Gastrocnemius medialis (tissue), 4 donors: ENCODE measurements around the gene WDHD1. TPM values are rescaled to one million over a fixed set of nuclear protein-coding genes. Genes with fewer than 3 reads are reported as not detected.

Experiments used
- ATAC-seq, 2 donors: fragments of 150-250 bp; one replicate each; pipeline ENCODE4 v1.9.1; 2016
- DNase-seq, 2 donors: peaks; one replicate each; pipeline ENCODE4 v3.0.0-alpha.2; 2019
- H3K27ac ChIP-seq, 4 donors: fragments of 200-600 bp; sonication (generic); 1 replicate in 1 of 4; 2 replicates in 3 of 4; pipeline ENCODE4 v1.5.1; 2016 to 2018; ENCODE audit warnings: mild to moderate bottlenecking in 2 of 4, moderate library complexity in 1 of 4
- H3K27me3 ChIP-seq, 3 donors: fragments of 200-600 bp; sonication (generic) in 2 of 3; 1 replicate in 1 of 3; 2 replicates in 2 of 3; pipeline versions ENCODE4 v1.5.1 to v1.6.0; 2016 to 2019; ENCODE audit warnings: mild to moderate bottlenecking in 1 of 3, moderate library complexity in 1 of 3
- H3K36me3 ChIP-seq, 2 donors: fragments of 200-600 bp; sonication (generic) in 1 of 2; one replicate each; pipeline ENCODE4 v1.5.1; 2017 to 2018
- H3K4me1 ChIP-seq, 2 donors: fragments of 200-600 bp; sonication (generic) in 1 of 2; one replicate each; pipeline ENCODE4 v1.5.1; 2016 to 2017; ENCODE audit warnings: mild to moderate bottlenecking in 2 of 2
- H3K4me3 ChIP-seq, 4 donors: fragments of 200-600 bp; sonication (generic) in 3 of 4; 1 replicate in 1 of 4; 2 replicates in 3 of 4; pipeline ENCODE4 v1.5.1; 2016 to 2019; ENCODE audit warnings: mild to moderate bottlenecking in 2 of 4
- H3K9me3 ChIP-seq, 3 donors: fragments of 200-600 bp; sonication (generic) in 2 of 3; 1 replicate in 1 of 3; 2 replicates in 2 of 3; pipeline ENCODE4 v1.5.1; 2016 to 2019
- POLR2A ChIP-seq, 2 donors: fragments of 450-650 bp; IDR thresholded peaks; one replicate each; pipeline ENCODE4 v1.6.1; 2017; ENCODE audit warnings: antibody characterized with exemption in 2 of 2, mild to moderate bottlenecking in 2 of 2, moderate library complexity in 2 of 2
- in situ Hi-C, 4 donors: fragments of 200-750 bp; cut with MboI; loops; one replicate each; pipeline versions ENCODE4 v1.15.0 to v1.8.0; 2017; ENCODE audit warnings: low sequenced_read_pairs in 4 of 4
- intact Hi-C: fragments of 100-400 bp; cut with DNase I; formaldehyde crosslinking; loops from one replicate; pipeline ENCODE4 v1.15.1; 2023; ENCODE audit warnings: low total_unique reads
- total RNA-seq, 4 donors: library from RNA; depleted of rRNA; stranded (reverse); fragments of >200 nt; gene quantifications; one replicate each; pipeline versions ENCODE4 v1.1.0 to v1.2.3, GENCODE V29; 2016
- TF ChIP-seq, protein P1 (sequence below), 5 experiments: fragments of 450-650 bp in 3 of 5; fragments of 200-600 bp in 2 of 5; sonication (generic) in 2 of 5; IDR thresholded peaks in 4 of 5; conservative IDR thresholded peaks in 1 of 5; 1 replicate in 4 of 5; 2 replicates in 1 of 5; pipeline ENCODE4 v1.5.1; 2016 to 2019; ENCODE audit warnings: antibody characterized with exemption in 5 of 5, mild to moderate bottlenecking in 3 of 5, moderate library complexity in 3 of 5

The WDHD1 gene
- total RNA-seq, 4 donors from 2014 or later, result 0.72 to 1.2 (median 1.0) TPM

DNA sequence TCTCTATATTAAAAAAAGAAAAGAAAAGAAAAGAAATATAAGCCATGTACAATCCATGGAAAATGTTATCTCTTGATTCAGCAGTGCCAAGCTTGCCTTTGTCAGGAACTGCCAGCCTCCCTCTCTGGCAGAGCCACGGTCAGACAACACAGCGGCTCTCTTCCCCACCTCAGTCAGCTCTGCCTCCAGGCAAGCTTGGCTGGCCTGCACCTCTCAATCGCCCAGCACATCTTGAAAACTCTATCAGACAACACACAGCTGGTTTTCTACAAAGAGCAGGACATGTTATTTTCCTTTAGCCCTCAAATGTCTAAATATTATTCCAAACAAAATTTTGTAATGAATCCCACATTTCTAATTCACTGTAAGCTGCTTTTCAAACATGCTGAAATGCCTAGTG, 104.3 kb downstream of the WDHD1 start:
- no peaks in the 10 kb centered on the region for H3K36me3 ChIP-seq
- H3K27me3 ChIP-seq, result no peaks in the 10 kb centered on the region
- H3K9me3 ChIP-seq, result no peaks in the 10 kb centered on the region
- no peaks in the 10 kb centered on the region for H3K4me1 ChIP-seq
- ATAC-seq (no peak), DNase-seq (no peak)
- TF ChIP-seq, protein P1, sequence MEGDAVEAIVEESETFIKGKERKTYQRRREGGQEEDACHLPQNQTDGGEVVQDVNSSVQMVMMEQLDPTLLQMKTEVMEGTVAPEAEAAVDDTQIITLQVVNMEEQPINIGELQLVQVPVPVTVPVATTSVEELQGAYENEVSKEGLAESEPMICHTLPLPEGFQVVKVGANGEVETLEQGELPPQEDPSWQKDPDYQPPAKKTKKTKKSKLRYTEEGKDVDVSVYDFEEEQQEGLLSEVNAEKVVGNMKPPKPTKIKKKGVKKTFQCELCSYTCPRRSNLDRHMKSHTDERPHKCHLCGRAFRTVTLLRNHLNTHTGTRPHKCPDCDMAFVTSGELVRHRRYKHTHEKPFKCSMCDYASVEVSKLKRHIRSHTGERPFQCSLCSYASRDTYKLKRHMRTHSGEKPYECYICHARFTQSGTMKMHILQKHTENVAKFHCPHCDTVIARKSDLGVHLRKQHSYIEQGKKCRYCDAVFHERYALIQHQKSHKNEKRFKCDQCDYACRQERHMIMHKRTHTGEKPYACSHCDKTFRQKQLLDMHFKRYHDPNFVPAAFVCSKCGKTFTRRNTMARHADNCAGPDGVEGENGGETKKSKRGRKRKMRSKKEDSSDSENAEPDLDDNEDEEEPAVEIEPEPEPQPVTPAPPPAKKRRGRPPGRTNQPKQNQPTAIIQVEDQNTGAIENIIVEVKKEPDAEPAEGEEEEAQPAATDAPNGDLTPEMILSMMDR (IDR thresholded peaks at IDR 0.05 in 4 of 5, conservative IDR thresholded peaks at IDR 0.05 in 1 of 5), result no peak
- no peak for TF ChIP-seq POLR2A (IDR thresholded peaks at IDR 0.05)
- in situ Hi-C loops, result no loop called here
- no peak overlapping the region for H3K27ac ChIP-seq
- no peak overlapping the region for H3K4me3 ChIP-seq
- intact Hi-C loops, result no loop called here

DNA sequence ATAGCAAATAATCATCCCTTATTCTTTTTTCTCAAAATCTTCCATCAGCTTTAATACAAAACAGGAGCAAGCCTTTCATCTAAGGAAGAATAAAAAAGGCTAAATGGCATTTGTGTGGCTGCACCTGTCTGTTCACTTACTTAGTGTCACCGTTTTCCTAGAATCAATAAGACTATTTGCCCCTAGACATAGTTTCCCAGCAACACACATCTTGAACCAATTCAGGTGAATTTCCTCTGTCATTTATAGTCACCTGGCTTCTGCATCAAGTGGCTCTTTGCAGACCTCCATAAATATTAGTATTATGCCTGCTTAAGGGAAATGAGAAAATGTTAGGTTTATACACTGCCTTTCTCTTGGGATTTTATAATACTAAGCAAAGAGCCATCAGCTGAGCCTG, 106.8 kb downstream of the WDHD1 start:
- no peak overlapping the region for H3K27ac ChIP-seq
- H3K36me3 ChIP-seq, result no peaks in the 10 kb centered on the region
- H3K4me3 ChIP-seq, result no peak overlapping the region
- TF ChIP-seq, protein P1 (IDR thresholded peaks at IDR 0.05 in 4 of 5, conservative IDR thresholded peaks at IDR 0.05 in 1 of 5), result no peak
- TF ChIP-seq POLR2A (IDR thresholded peaks at IDR 0.05), result no peak
- H3K9me3 ChIP-seq, result no peaks in the 10 kb centered on the region
- in situ Hi-C loops (no loop called here), intact Hi-C loops (no loop called here)
- H3K27me3 ChIP-seq, result no peaks in the 10 kb centered on the region
- H3K4me1 ChIP-seq, result no peaks in the 10 kb centered on the region
- no peak for DNase-seq
- ATAC-seq, result no peak

DNA sequence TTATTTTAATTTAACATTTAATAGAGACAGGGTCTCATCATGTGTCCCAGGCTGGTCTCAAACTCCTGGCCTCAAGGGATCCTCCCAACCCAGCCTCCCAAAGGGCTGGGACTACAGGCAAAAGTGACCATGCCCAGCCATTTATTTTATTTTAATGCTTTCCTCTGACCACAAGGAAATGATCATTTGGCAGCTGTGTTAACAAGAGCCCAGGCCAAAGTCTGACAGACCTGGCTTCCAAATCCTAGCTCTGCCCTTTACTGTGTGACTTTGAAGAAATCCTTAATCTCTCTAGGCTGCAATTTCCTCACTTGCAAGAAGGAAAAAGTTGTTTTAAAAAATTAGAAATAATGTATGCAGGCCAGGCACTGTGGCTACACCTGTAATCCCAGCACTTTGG, 107.6 kb downstream of the WDHD1 start:
- no peak for TF ChIP-seq POLR2A (IDR thresholded peaks at IDR 0.05)
- TF ChIP-seq, protein P1 (IDR thresholded peaks at IDR 0.05 in 4 of 5, conservative IDR thresholded peaks at IDR 0.05 in 1 of 5), result no peak
- Histone ChIP-seq H3K9me3 (no peaks in the 10 kb centered on the region), H3K36me3 (no peaks in the 10 kb centered on the region), H3K27me3 (no peaks in the 10 kb centered on the region), H3K4me3 (no peak overlapping the region), H3K27ac (no peak overlapping the region), H3K4me1 (no peaks in the 10 kb centered on the region)
- in situ Hi-C loops, result no loop called here
- DNase-seq (no peak), ATAC-seq (no peak)
- intact Hi-C loops, result no loop called here

GRCh38 chr14:54918427-54918826, 108.5 kb downstream of the WDHD1 start:
- Histone ChIP-seq H3K4me1 (no peaks in the 10 kb centered on the region), H3K9me3 (no peaks in the 10 kb centered on the region), H3K36me3 (no peaks in the 10 kb centered on the region), H3K27ac (no peak overlapping the region), H3K27me3 (no peaks in the 10 kb centered on the region), H3K4me3 (no peak overlapping the region)
- intact Hi-C loops (no loop called here), in situ Hi-C loops (no loop called here)
- ATAC-seq (no peak), DNase-seq (no peak)
- TF ChIP-seq, protein P1 (IDR thresholded peaks at IDR 0.05 in 4 of 5, conservative IDR thresholded peaks at IDR 0.05 in 1 of 5), result no peak
- no peak for TF ChIP-seq POLR2A (IDR thresholded peaks at IDR 0.05)

- ATAC-seq, result no peak
- Histone ChIP-seq H3K4me3 (no peak overlapping the region), H3K9me3 (no peaks in the 10 kb centered on the region), H3K36me3 (no peaks in the 10 kb centered on the region), H3K27me3 (no peaks in the 10 kb centered on the region), H3K4me1 (no peaks in the 10 kb centered on the region), H3K27ac (no peak overlapping the region)
- intact Hi-C loops, result no loop called here
- in situ Hi-C loops, result no loop called here
- DNase-seq, result no peak
- TF ChIP-seq, protein P1 (IDR thresholded peaks at IDR 0.05 in 4 of 5, conservative IDR thresholded peaks at IDR 0.05 in 1 of 5), result no peak
- TF ChIP-seq POLR2A (IDR thresholded peaks at IDR 0.05), result no peak
Observed at GRCh38 chr14:54916101-54916500, 110.8 kb downstream of the WDHD1 start.
